ENCODE results near the gene TRUB2. TPM values are rescaled to one million over a fixed set of nuclear protein-coding genes. Genes with fewer than 3 reads are reported as not detected.
"Not testable (repeated sequence)": the region's sequence is repeated elsewhere in the genome, so short reads cannot be mapped to it uniquely, and the experiment has no call there.

Gene TRUB2
- polyA plus RNA-seq, 2 donors = 12.5 to 18.8 TPM

DNA sequence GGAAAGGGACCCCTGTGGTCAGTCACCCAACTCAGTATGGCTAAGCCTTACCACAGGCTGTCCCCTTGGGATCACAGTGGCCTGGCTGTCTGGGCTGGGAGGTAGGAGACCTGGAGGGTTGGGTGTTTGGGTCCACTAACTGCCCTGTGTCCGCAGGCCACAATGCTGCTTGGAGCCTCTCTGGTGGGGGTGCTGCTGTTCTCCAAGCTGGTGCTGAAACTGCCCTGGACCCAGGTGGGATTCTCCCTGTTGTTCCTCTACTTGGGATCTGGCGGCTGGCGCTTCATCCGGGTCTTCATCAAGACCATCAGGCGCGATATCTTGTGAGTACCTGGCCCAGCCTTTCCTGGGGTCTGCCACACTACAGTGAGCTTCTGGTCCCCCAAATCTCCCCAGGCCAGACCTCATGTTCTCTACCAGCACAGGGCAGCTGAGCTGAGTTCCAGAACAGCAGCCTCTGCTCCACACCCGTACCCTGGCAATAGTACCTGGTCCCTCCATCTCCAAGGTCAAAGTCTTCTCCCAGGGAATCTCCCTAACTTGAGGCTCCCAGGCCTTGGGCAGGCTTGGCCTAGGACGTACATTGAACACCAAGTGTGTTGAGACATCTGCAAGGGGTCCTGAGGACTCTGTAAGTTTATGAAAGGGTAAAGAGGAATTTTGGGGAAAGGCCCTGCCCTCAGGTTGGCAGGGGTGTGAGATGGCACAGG lies 20.9 kb upstream of the TRUB2 start:
- Histone ChIP-seq H3K9me3 (ENCODE audit: control insufficient read depth in 2 of 2, insufficient read depth in 1 of 2, low read depth in 1 of 2, low read length in 1 of 2) (no peaks in the 10 kb centered on the region), H3K36me3 (ENCODE audit: control insufficient read depth in 2 of 2, insufficient read depth in 2 of 2, low read length in 1 of 2) (peaks cover 11 to 39% of the 10 kb centered on the region in 2 donors), H3K27me3 (ENCODE audit: control insufficient read depth in 1 of 2, insufficient read depth in 2 of 2, low read length in 2 of 2) (no peaks in the 10 kb centered on the region), H3K4me1 (ENCODE audit: control insufficient read depth in 2 of 2, insufficient read depth in 2 of 2, low read length in 1 of 2) (no peaks in the 10 kb centered on the region), H3K4me3 (ENCODE audit: low read depth in 1 of 2, low read length in 2 of 2) (no peak overlapping the region), H3K27ac (ENCODE audit: low read depth in 2 of 2, low read length in 1 of 2) (no peak overlapping the region)
- 94 to 96% methylated on average over 8 of the region's 8 CpGs for WGBS, 2 donors

DNA sequence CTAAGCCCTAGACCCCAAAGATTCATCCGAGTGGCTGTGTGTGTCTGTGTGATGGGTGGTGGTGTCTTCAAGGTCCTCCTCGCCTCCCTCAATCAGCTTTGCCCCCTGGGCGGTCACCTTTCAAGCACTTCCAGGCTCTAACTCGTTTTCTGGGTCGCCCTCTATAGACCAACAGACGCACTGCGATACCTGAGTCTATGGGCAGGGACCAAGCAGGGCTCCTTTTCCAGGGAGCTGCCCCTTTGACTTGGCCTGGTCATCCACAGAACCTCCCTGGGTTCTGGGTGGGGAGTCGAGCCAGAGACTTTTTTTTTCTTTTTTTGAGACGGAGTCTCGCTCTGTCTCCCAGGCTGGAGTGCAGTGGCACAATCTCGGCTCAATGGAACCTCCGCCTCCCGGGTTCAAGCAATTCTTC lies 19.2 kb upstream of the TRUB2 start:
- H3K4me1 ChIP-seq (ENCODE audit: control insufficient read depth in 2 of 2, insufficient read depth in 2 of 2, low read length in 1 of 2) = no peaks in the 10 kb centered on the region
- H3K4me3 ChIP-seq (ENCODE audit: low read depth in 1 of 2, low read length in 2 of 2) = peak overlapping the region; percentile 82 to 88
- no peaks in the 10 kb centered on the region for H3K27me3 ChIP-seq (ENCODE audit: control insufficient read depth in 1 of 2, insufficient read depth in 2 of 2, low read length in 2 of 2)
- 30 to 32% methylated on average over 13 of the region's 13 CpGs for WGBS, 2 donors
- H3K9me3 ChIP-seq (ENCODE audit: control insufficient read depth in 2 of 2, insufficient read depth in 1 of 2, low read depth in 1 of 2, low read length in 1 of 2) = no peaks in the 10 kb centered on the region
- H3K27ac ChIP-seq (ENCODE audit: low read depth in 2 of 2, low read length in 1 of 2) = peak overlapping the region; percentile 97 to 98
- peaks cover 7 to 29% of the 10 kb centered on the region in 2 donors for H3K36me3 ChIP-seq (ENCODE audit: control insufficient read depth in 2 of 2, insufficient read depth in 2 of 2, low read length in 1 of 2)

- H3K27me3 ChIP-seq (ENCODE audit: control insufficient read depth in 1 of 2, insufficient read depth in 2 of 2, low read length in 2 of 2) = no peaks in the 10 kb centered on the region
- WGBS, 2 donors = 1% methylated on average over 36 to 48 of the region's 48 CpGs
- peak overlapping the region; percentile 97 to 98 for H3K27ac ChIP-seq (ENCODE audit: low read depth in 2 of 2, low read length in 1 of 2)
- H3K4me1 ChIP-seq (ENCODE audit: control insufficient read depth in 2 of 2, insufficient read depth in 2 of 2, low read length in 1 of 2) = no peaks in the 10 kb centered on the region
- H3K36me3 ChIP-seq (ENCODE audit: control insufficient read depth in 2 of 2, insufficient read depth in 2 of 2, low read length in 1 of 2) = peaks cover 7 to 27% of the 10 kb centered on the region in 2 donors
- H3K9me3 ChIP-seq (ENCODE audit: control insufficient read depth in 2 of 2, insufficient read depth in 1 of 2, low read depth in 1 of 2, low read length in 1 of 2) = no peaks in the 10 kb centered on the region
- H3K4me3 ChIP-seq (ENCODE audit: low read depth in 1 of 2, low read length in 2 of 2) = peak overlapping the region; percentile 82 to 88
These were observed 18.6 kb upstream of the TRUB2 start for GRCh38 chr9:128340691-128341434.

DNA sequence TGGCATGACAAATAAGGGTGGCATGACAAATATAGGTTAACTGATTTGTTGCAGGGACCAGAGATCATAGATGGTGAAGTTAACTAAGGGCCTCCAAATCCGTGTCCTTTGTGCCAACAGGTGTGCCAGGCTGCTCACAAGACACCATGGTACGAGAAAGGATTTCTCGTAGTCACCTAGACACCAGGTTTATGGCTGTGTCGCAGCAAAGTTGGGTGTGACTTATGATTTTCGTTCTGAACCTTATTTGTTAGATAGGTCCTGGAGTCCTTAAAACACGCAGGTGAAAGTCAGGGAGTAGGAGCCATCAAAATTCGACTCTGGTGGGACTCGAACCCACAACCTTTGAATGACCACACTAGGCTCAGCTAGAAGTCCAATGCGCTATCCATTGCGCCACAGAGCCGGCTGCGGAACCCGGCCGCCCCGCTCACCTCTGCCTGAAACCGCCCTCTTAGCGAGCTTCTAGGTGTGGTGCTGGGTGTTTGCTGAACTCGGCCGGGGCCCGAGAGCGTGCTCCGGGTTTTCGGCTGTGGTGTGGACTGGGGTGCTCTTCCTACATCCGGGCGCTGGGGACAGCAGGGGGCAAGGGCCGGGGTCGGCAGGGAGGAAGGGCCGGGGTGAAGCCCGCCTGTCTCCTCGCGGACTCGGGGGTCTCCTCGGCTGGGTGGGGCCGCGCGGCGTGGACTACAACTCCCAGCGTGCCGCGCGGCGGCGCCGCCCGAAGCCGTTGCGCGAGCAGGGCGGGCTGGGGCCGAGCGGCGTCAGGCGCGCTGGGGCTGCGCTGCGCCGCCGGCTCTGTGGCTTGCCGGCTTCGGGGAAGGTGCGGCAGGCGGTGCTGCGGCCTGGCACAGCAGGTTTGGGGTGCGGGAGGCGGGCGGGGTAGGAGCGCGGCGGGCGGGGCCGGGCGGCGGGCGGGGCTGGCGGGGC lies 17.8 kb upstream of the TRUB2 start, which contains the start of gene SLC27A4:
Gene SLC27A4 (plus strand): TSS at position 767 of the 930 bp plus-strand sequence. CDS start 2,606 bp downstream, outside the sequence.
- H3K9me3 ChIP-seq (ENCODE audit: control insufficient read depth in 2 of 2, insufficient read depth in 1 of 2, low read depth in 1 of 2, low read length in 1 of 2) = no peaks in the 10 kb centered on the region

DNA sequence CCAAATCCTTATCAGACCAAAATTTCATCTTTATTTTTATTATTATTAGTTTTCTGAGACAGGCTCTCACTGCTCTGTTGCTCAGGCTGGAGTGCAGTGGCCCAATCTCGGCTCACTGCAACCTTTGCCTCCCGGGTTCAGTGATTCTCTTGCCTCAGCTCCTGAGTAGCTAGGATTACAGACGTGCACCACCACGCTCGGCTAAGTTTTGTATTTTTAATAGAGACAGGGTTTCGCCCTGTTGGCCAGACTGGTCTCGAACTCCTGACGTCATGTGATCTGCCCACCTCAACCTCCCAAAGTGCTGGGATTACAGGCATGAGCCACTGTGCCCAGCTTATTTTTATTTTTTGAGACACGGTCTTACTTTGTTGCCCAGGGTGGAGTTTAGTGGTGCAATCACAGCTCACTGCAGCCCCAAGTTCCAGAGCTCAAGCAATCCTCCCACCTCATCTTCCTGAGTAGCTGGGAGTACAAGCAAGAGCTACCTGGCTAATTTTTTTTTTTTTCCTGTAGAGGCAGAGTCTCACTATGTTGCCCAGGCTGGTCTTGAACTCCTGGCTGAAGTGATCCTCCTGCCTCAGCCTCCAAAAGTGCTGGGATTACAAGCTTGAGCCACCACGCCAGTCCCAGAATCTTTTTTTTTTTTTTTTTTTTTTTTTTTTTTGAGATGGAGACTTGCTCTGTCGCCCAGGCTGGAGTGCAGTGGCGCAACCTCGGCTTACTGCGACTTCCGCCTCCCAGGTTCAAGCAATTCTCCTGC lies 16.8 kb upstream of the TRUB2 start:
- not testable (repeated sequence) for H3K4me3 ChIP-seq (ENCODE audit: low read depth in 1 of 2, low read length in 2 of 2); H3K27me3 ChIP-seq (ENCODE audit: control insufficient read depth in 1 of 2, insufficient read depth in 2 of 2, low read length in 2 of 2); H3K9me3 ChIP-seq (ENCODE audit: control insufficient read depth in 2 of 2, insufficient read depth in 1 of 2, low read depth in 1 of 2, low read length in 1 of 2); H3K4me1 ChIP-seq (ENCODE audit: control insufficient read depth in 2 of 2, insufficient read depth in 2 of 2, low read length in 1 of 2)
- 89 to 93% methylated on average over 15 of the region's 15 CpGs for WGBS, 2 donors
- peak overlapping the region; percentile 97 to 98 for H3K27ac ChIP-seq (ENCODE audit: low read depth in 2 of 2, low read length in 1 of 2)
- peaks cover 6 to 13% of the 10 kb centered on the region in 2 donors for H3K36me3 ChIP-seq (ENCODE audit: control insufficient read depth in 2 of 2, insufficient read depth in 2 of 2, low read length in 1 of 2)

More for the DNA sequence above, 17.8 kb upstream of the TRUB2 start, which contains the start of gene SLC27A4:
- 4 to 7% methylated on average over 46 to 75 of the region's 75 CpGs for WGBS, 2 donors
- H3K27me3 ChIP-seq (ENCODE audit: control insufficient read depth in 1 of 2, insufficient read depth in 2 of 2, low read length in 2 of 2) = no peaks in the 10 kb centered on the region
- peaks cover 7 to 20% of the 10 kb centered on the region in 2 donors for H3K36me3 ChIP-seq (ENCODE audit: control insufficient read depth in 2 of 2, insufficient read depth in 2 of 2, low read length in 1 of 2)
- H3K4me1 ChIP-seq (ENCODE audit: control insufficient read depth in 2 of 2, insufficient read depth in 2 of 2, low read length in 1 of 2) = no peaks in the 10 kb centered on the region
- H3K4me3 ChIP-seq (ENCODE audit: low read depth in 1 of 2, low read length in 2 of 2) = peak within 1 kb of the TSS; percentile 82 to 88
- H3K27ac ChIP-seq (ENCODE audit: low read depth in 2 of 2, low read length in 1 of 2) = peak within 1 kb of the TSS; percentile 97 to 98

- 90 to 94% methylated on average over 7 of the region's 7 CpGs for WGBS, 2 donors
- H3K9me3 ChIP-seq (ENCODE audit: control insufficient read depth in 2 of 2, insufficient read depth in 1 of 2, low read depth in 1 of 2, low read length in 1 of 2) = no peaks in the 10 kb centered on the region
- H3K27ac ChIP-seq (ENCODE audit: low read depth in 2 of 2, low read length in 1 of 2) = no peak overlapping the region
- H3K4me1 ChIP-seq (ENCODE audit: control insufficient read depth in 2 of 2, insufficient read depth in 2 of 2, low read length in 1 of 2) = no peaks in the 10 kb centered on the region
- H3K36me3 ChIP-seq (ENCODE audit: control insufficient read depth in 2 of 2, insufficient read depth in 2 of 2, low read length in 1 of 2) = peaks cover 4 to 14% of the 10 kb centered on the region in 2 donors
- H3K27me3 ChIP-seq (ENCODE audit: control insufficient read depth in 1 of 2, insufficient read depth in 2 of 2, low read length in 2 of 2) = no peaks in the 10 kb centered on the region
- no peak overlapping the region for H3K4me3 ChIP-seq (ENCODE audit: low read depth in 1 of 2, low read length in 2 of 2)
These were observed 15.7 kb upstream of the TRUB2 start for GRCh38 chr9:128337936-128338335.

DNA sequence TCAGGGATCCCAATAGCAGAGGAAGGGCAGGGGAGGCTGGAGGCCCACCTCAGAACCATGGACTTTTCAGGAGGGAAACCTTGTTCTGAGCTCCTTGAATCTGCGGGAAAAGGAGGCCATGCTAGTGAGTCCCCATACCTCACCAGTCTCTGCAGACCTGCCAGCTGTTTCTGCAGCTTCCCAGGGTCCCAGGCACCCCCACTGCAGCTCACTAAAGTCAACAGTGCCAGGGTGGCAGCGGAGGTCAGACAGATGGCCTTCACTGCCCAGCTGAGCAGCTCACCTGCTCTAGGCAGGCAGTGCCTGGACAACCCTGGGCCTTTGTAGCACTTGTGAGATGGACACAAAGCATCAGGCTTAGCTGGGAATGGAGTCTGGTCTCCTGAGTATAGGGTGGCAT lies 13.7 kb upstream of the TRUB2 start:
- 78 to 94% methylated on average over 2 of the region's 2 CpGs for WGBS, 2 donors
- Histone ChIP-seq H3K4me1 (ENCODE audit: control insufficient read depth in 2 of 2, insufficient read depth in 2 of 2, low read length in 1 of 2) (no peaks in the 10 kb centered on the region), H3K4me3 (ENCODE audit: low read depth in 1 of 2, low read length in 2 of 2) (no peak overlapping the region), H3K27ac (ENCODE audit: low read depth in 2 of 2, low read length in 1 of 2) (no peak overlapping the region), H3K9me3 (ENCODE audit: control insufficient read depth in 2 of 2, insufficient read depth in 1 of 2, low read depth in 1 of 2, low read length in 1 of 2) (no peaks in the 10 kb centered on the region), H3K27me3 (ENCODE audit: control insufficient read depth in 1 of 2, insufficient read depth in 2 of 2, low read length in 2 of 2) (no peaks in the 10 kb centered on the region), H3K36me3 (ENCODE audit: control insufficient read depth in 2 of 2, insufficient read depth in 2 of 2, low read length in 1 of 2) (peaks cover 11 to 19% of the 10 kb centered on the region in 2 donors)

GRCh38 chr9:128335161-128335560 lies 12.9 kb upstream of the TRUB2 start:
- 81% methylated on average over 7 of the region's 7 CpGs for WGBS, 2 donors
- H3K4me1 ChIP-seq (ENCODE audit: control insufficient read depth in 2 of 2, insufficient read depth in 2 of 2, low read length in 1 of 2) = no peaks in the 10 kb centered on the region
- peaks cover 11 to 19% of the 10 kb centered on the region in 2 donors for H3K36me3 ChIP-seq (ENCODE audit: control insufficient read depth in 2 of 2, insufficient read depth in 2 of 2, low read length in 1 of 2)
- H3K9me3 ChIP-seq (ENCODE audit: control insufficient read depth in 2 of 2, insufficient read depth in 1 of 2, low read depth in 1 of 2, low read length in 1 of 2) = no peaks in the 10 kb centered on the region
- H3K27ac ChIP-seq (ENCODE audit: low read depth in 2 of 2, low read length in 1 of 2) = no peak overlapping the region
- no peak overlapping the region for H3K4me3 ChIP-seq (ENCODE audit: low read depth in 1 of 2, low read length in 2 of 2)
- no peaks in the 10 kb centered on the region for H3K27me3 ChIP-seq (ENCODE audit: control insufficient read depth in 1 of 2, insufficient read depth in 2 of 2, low read length in 2 of 2)
